Omental fat pad (tissue), 4 donors: ENCODE data around the gene TNFAIP8. TPM values are rescaled to one million over a fixed set of nuclear protein-coding genes. Genes with fewer than 3 reads are reported as not detected.
"Not testable (repeated sequence)": the region's sequence is repeated elsewhere in the genome, so short reads cannot be mapped to it uniquely, and the experiment has no call there.

ENCODE experiments used
- ATAC-seq: fragments of 150-250 bp; one replicate; pipeline ENCODE4 v1.9.1; 2016; ENCODE audit warnings: mild to moderate bottlenecking, moderate library complexity; ENCODE audit not compliant: low FRiP score
- DNase-seq: peaks from one replicate; pipeline ENCODE4 v3.0.0-alpha.2; 2019; ENCODE audit warnings: low spot score
- small RNA-seq: library from RNA; depleted of rRNA; stranded (forward); fragments of <200 nt; gene quantifications from one replicate; pipeline ENCODE3, GENCODE V24; 2016
- total RNA-seq, 4 donors: library from RNA; depleted of rRNA; stranded (reverse); fragments of >200 nt; gene quantifications; one replicate each; pipeline ENCODE4 v1.1.0, GENCODE V29; 2016
- TF ChIP-seq, protein P1 (sequence below), 3 donors: fragments of 450-650 bp; IDR thresholded peaks; one replicate each; pipeline ENCODE4 v1.5.1; 2016 to 2017; ENCODE audit warnings: antibody characterized with exemption in 3 of 3, mild to moderate bottlenecking in 3 of 3, moderate library complexity in 2 of 3

The TNFAIP8 gene
- total RNA-seq, 4 donors from 2014 or later = 24.4 to 106 (median 75.0) TPM

DNA sequence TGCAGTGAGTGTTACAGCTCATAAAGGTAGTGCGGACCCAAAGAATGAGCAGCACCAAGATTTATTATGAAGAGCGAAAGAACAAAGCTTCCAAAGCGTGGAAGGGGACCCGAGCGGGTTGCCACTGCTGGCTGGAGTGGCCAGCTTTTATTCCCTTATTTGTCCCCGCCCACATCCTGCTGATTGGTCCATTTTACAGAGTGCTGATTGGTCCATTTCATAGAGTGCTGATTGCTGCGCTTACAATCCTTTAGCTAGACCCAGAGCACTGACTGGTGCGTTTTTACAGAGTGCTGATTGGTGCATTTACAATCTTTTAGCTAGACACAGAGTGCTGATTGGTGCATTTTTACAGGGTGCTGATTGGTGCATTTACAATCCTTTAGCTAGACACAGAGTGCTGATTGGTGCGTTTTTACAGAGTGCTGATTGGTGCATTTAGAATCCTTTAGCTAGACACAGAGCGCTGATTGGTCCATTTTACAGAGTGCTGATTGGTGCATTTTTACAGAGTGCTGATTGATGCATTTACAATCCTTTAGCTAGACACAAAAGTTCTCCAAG is 76.9 kb downstream of the TNFAIP8 start:
- not testable (repeated sequence) for DNase-seq, ATAC-seq

DNA sequence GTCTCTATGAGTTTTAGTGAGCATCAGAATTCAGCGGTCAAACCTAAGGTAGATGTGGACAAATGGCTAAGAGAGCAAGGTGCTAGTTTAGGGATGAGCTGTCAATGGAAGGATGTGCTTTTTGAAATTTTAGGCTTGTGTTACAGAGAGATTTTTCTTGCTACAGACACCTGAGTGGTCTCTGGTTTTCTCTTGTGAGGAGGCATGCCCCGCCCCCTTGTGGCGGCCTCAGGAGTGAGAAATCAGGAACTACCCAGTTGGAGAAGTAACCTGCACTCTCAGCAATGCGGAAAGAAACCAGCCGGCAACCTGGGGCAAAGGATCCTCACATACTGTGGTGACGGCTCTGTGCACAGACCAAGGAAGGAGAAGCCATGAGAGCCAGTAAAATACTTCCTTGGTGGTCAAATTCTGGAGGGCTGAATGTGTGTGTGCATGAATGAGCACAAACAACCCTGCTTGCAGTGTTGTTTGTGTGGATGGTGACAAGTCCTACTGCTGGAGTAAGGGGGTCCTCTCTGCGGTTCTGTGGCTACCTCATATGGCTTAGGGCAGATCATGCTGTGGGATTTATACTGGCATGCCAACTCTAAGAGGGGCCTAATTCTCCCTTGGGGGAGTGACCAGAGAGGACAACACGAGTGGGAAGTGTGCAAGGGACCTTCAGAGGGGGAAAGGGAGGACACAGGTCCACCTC is 79.8 kb downstream of the TNFAIP8 start:
- ATAC-seq (peak; percentile 66), DNase-seq (peak; percentile 54)
- TF ChIP-seq, protein P1, sequence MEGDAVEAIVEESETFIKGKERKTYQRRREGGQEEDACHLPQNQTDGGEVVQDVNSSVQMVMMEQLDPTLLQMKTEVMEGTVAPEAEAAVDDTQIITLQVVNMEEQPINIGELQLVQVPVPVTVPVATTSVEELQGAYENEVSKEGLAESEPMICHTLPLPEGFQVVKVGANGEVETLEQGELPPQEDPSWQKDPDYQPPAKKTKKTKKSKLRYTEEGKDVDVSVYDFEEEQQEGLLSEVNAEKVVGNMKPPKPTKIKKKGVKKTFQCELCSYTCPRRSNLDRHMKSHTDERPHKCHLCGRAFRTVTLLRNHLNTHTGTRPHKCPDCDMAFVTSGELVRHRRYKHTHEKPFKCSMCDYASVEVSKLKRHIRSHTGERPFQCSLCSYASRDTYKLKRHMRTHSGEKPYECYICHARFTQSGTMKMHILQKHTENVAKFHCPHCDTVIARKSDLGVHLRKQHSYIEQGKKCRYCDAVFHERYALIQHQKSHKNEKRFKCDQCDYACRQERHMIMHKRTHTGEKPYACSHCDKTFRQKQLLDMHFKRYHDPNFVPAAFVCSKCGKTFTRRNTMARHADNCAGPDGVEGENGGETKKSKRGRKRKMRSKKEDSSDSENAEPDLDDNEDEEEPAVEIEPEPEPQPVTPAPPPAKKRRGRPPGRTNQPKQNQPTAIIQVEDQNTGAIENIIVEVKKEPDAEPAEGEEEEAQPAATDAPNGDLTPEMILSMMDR (IDR thresholded peaks at IDR 0.05) = peak in 1 of 3 donors; percentile 7

DNA sequence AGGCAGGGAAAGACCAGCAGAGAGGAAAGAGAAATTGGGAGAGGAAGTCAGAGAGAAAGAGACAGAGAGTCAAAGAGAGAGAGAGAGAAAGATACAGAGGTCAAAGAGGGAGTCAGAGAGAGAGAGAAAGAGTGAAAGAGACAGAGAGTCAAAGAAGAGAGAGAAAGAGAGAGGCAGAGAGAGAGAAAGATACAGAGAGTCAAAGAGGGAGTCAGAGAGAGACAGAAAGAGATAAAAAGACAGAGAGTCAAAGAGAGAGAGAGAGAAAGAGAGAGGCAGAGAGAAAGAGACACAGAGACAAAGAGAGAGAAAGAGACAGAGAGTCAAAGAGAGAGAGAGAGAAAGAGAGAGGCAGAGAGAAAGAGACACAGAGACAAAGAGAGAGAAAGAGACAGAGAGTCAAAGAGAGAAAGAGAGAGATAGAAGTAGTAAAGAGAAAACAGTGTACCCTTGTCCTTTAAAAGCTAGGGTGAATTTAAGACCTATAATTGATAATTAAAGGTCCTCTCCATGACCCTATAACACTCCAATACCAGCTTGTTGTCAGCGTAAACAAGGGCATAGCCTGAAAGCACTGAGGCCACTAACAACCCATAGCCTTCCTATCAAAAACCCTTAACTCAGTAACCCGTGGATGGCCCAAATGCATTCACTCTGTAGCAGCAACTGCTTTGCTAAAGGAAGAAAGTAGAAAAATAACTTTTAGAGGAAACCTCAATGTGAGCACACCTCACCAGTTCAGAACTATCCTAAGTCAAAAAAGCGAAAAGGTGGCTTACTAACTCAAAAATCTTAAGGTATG is 82.2 kb downstream of the TNFAIP8 start:
- not testable (repeated sequence) for ATAC-seq, DNase-seq

DNA sequence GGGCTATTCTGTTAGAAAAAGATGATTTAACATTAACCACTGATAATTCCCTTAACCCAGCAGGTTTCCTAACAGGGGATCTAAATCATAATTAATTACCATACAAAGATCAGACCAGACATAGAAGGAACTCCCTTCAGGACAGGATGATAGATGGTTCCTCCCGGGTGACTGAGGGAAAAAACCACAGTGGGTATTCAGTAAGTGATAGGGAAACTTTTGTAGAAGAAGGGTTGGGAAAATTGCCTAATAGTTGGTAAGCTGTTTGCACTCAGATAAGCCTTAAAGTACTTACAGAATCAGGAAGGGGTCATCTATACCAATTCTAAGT is 82.7 kb downstream of the TNFAIP8 start:
- DNase-seq = not testable (repeated sequence)
- peak; percentile 32 for ATAC-seq

DNA sequence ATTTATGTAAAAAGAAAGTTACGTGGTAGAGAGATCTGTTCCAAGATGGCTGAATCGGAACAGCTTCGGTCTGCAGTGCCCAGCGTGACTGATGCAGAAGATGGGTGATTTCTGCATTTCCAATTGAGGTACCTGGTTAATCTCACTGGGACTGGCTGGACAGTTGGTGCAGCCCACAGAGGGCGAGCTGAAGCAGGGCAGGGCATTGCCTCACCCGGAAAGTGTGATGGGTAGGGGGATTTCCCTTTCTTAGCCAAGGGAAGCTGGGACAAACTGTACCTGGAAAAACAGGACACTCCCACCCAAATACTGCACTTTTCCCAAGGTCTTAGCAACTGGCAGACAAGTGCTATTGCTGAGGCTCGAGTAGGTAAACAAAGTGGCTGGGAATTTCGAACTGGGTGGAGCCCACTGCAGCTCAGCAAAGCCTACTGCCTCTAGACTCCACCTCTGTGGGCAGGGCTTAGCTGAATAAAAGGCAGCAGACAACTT is 83.4 kb downstream of the TNFAIP8 start:
- TF ChIP-seq, protein P1 (IDR thresholded peaks at IDR 0.05) = no peak
- peak; percentile 54 for ATAC-seq
- DNase-seq = no peak

DNA sequence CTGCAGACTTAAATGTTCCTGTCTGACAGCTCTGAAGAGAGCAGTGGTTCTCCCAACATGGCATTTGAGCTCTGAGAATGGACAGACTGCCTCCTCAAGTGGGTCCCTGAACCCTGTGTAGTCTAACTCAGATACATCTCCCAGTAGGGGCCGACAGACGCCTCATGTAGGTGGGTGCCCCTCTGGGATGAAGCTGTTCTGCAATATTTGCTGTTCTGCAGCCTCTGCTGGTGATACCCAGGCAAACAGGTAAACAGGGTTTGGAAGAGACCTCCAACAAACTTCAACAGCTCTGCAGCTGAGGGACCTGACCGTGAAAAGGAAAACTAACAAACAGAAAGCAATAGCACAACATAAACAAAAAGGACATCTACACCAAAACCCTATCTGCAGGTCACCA is 83.8 kb downstream of the TNFAIP8 start:
- not testable (repeated sequence) for DNase-seq, ATAC-seq

DNA sequence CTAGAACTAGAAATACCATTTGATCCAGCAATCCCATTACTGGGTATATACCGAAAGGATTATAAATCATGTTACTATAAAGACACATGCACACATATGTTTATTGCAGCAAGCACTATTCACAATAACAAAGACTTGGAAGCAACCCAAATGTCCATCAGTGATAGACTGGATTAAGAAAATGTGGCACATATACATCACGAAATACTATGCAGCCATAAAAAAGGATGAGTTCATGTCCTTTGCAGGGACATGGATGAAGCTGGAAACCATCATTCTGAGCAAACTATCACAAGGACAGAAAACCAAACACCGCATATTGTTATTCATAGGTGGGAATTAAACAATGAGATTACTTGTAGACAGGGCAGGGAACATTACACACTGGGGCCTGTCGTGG is 88.8 kb downstream of the TNFAIP8 start:
- DNase-seq, ATAC-seq: not testable (repeated sequence)

DNA sequence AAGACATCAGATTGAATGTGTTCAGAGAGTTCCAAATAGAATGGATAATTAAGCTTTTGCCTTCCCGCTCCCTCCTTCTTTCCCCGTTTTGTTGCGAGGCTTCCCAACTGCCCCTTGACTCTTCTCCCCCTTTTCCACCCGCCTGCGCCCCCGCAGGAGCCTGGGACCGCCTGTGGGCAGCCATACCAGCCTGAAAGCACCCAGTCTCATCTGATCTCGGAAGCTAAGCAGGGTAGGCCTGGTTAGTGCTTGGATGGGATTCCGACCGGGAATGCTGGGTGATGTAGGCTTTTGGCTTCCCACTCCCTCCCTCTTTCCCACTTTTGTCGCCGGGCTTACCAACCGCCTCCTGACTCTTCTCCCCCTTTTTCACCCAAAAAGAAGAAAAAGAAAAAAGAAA is 89.7 kb downstream of the TNFAIP8 start:
- ATAC-seq (no peak), DNase-seq (no peak)
- TF ChIP-seq, protein P1 (IDR thresholded peaks at IDR 0.05) = no peak

Small RNA genes lying within 50 kb of the gene (small RNA-seq; reads per million reads assigned to genes)
- not detected for gene RN7SL174P
- gene RNA5SP190 = not detected

Other genes starting within 250 kb of the TNFAIP8 start
- gene HSD17B4, start 96.5 kb downstream of the TNFAIP8 start, total RNA-seq = 100 to 1,000 TPM; 159 to 225 (median 220) TPM